Astrocyte of the spinal cord (primary cell): ENCODE data around the gene IRAK2.

Experiments
- DNase-seq: peaks from one replicate; pipeline ENCODE4 v3.0.0; 2011; ENCODE audit warnings: low read depth, low spot score
- H3K4me3 ChIP-seq: 2 replicates; pipeline ENCODE4 v1.5.1; 2011; ENCODE audit warnings: low read depth, mild to moderate bottlenecking, low read length, moderate library complexity
- CTCF ChIP-seq: IDR thresholded peaks from 2 replicates; pipeline ENCODE4 v1.5.1; 2012; ENCODE audit warnings: low read depth, mild to moderate bottlenecking, low read length, inconsistent platforms
- in situ Hi-C: cut with HindIII; loops from 2 replicates; pipeline ENCODE4 v1.10.0; 2017; ENCODE audit warnings: low sequenced_read_pairs

The IRAK2 gene

GRCh38 chr3:10291641-10292040 is 126.9 kb downstream of the IRAK2 start:
- no peak overlapping the region for H3K4me3 ChIP-seq
- in situ Hi-C loops = no loop called here
- TF ChIP-seq CTCF = no peak
- no peak for DNase-seq

DNA sequence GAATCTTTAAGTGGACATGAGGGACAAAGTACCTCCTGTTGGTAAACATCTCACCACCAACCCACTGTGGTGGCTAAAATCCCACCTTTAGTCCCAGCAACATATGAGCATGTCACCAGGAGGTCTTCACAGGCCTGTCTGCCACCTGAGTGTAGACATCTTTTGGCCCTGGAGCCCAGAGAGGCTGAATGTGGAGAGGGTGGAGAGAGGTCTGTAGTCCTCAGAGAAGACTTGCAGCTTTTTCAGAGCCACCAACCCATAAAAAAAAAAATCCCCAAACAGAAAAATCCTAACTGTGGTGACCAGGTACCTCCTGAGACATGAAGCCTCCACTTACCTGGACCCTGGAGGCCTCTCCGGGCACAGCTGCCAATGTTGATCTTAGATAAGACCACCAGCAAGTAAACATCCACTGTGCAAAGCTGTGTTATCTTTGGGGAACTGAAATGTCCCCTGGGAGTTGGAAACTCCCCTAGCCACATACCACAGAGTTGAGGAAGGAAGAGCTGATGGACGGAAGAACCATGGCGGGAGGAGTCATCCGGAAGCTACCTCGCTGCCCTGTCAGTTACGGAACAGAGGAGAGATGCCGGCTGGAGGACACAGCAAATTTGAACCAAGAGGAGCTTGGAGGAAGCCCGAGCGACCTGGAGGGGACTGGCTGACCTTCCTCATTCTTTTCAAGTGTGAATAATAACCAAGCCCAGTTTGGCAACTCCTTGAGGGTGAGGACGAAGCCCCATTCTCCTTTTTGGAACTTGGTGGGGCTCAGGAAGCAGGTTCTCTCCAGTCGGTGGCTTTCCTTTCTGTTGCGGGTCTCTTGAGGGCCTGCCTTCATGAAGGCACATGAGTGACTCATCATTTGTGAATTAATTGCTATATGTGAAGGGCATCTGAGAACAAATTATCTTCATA is 128.0 kb downstream of the IRAK2 start, which contains the start of gene GHRL:
GHRL (minus strand) TSS at position 443 of the 915 bp plus-strand sequence. CDS start 2,767 bp downstream, outside the sequence.
- no peak within 1 kb of the TSS for H3K4me3 ChIP-seq
- no peak for TF ChIP-seq CTCF
- in situ Hi-C loops = no loop called here
- DNase-seq = no peak
